Endothelial cell of umbilical vein (primary cell): Measurements from ENCODE around the gene COL18A1. TPM values are rescaled to one million over a fixed set of nuclear protein-coding genes. Genes with fewer than 3 reads are reported as not detected.

Source experiments
- BruUV-seq: library from RNA; stranded (reverse); fragments of 400-500 nt; replicated peaks from 2 replicates; lab custom pipeline; 2021; lab: Mats Ljungman, UMichigan
- CTCF ChIA-PET: fragments of 300-600, 350-600 bp; sonication (Branson Sonifier 250); formaldehyde crosslinking; loops from one replicate; lab custom pipeline; 2021; ENCODE audit warnings: antibody characterized with exemption, inconsistent platforms; lab: Charles Lee
- POLR2A ChIA-PET: fragments of 300-600, 350-600 bp; sonication (Branson Sonifier 250); formaldehyde crosslinking; loops from one replicate; lab custom pipeline; 2021; ENCODE audit warnings: antibody characterized with exemption, inconsistent platforms; lab: Charles Lee
- DNase-seq: peaks from one replicate; pipeline ENCODE4 v3.0.0-alpha.2; 2011; ENCODE audit warnings: low read depth, low spot score
- FAIRE-seq: peaks from 2 replicates; lab custom pipeline; 2011; peaks lifted over from hg19 to GRCh38; lab: Jason Lieb, UNC
- H2AFZ ChIP-seq: 2 replicates; pipeline ENCODE4 v1.6.0; 2012; ENCODE audit warnings: low read depth, low read length, control low read depth, inconsistent platforms
- H3K27ac ChIP-seq: 2 replicates; pipeline ENCODE4 v1.5.1; 2011; ENCODE audit warnings: low read depth, mild to moderate bottlenecking, control low read depth, low read length, moderate library complexity; ENCODE audit not compliant: insufficient read depth
- H3K27me3 ChIP-seq, 2 experiments: 2 replicates each; pipeline versions ENCODE4 v1.6.0 to v1.6.1; 2011; ENCODE audit warnings: low read length in 2 of 2, mixed read lengths in 1 of 2; ENCODE audit not compliant: control insufficient read depth in 2 of 2, insufficient read depth in 2 of 2
- H3K36me3 ChIP-seq, 2 experiments: 2 replicates in 1 of 2; 3 replicates in 1 of 2; pipeline ENCODE4 v1.5.1; 2011; ENCODE audit warnings: low read length in 2 of 2, mild to moderate bottlenecking in 1 of 2, moderate library complexity in 1 of 2; ENCODE audit not compliant: control insufficient read depth in 2 of 2, insufficient read depth in 2 of 2; ENCODE audit errors: extremely low read depth in 1 of 2
- H3K4me1 ChIP-seq: 3 replicates; pipeline ENCODE4 v1.5.1; 2011; ENCODE audit warnings: mild to moderate bottlenecking, low read length; ENCODE audit not compliant: control insufficient read depth, insufficient read depth; ENCODE audit errors: extremely low read depth
- H3K4me2 ChIP-seq: 2 replicates; pipeline ENCODE4 v1.6.1; 2011; ENCODE audit warnings: low read length, control low read depth, mixed read lengths; ENCODE audit not compliant: insufficient read depth
- H3K4me3 ChIP-seq, 3 experiments: fragments of 200-600 bp in 1 of 3; sonication (generic), shearing (Covaris generic) in 1 of 3; replicated peaks in 1 of 3; 2 replicates each; pipeline ENCODE4 v1.5.1; 2011 to 2016; ENCODE audit warnings: control low read depth in 3 of 3, low read length in 3 of 3, mild to moderate bottlenecking in 2 of 3, inconsistent platforms in 1 of 3, low read depth in 1 of 3, moderate library complexity in 1 of 3; ENCODE audit not compliant: insufficient read depth in 1 of 3
- H3K79me2 ChIP-seq: 2 replicates; pipeline ENCODE4 v1.6.0; 2012; ENCODE audit warnings: low read length, inconsistent platforms; ENCODE audit not compliant: control insufficient read depth, insufficient read depth
- H3K9ac ChIP-seq: replicated peaks from 2 replicates; pipeline ENCODE3; 2011; ENCODE audit warnings: low read length, control low read depth; ENCODE audit not compliant: insufficient read depth; ENCODE audit errors: extremely low read depth
- H3K9me1 ChIP-seq: replicated peaks from 3 replicates; pipeline ENCODE4 v1.6.0; 2011; ENCODE audit warnings: mild to moderate bottlenecking, low read length; ENCODE audit not compliant: control insufficient read depth, insufficient read depth; ENCODE audit errors: extremely low read depth
- H3K9me3 ChIP-seq: replicated peaks from 2 replicates; pipeline ENCODE4 v1.5.1; 2012; ENCODE audit warnings: low read length, inconsistent platforms; ENCODE audit not compliant: control insufficient read depth, insufficient read depth
- H4K20me1 ChIP-seq: replicated peaks from 2 replicates; pipeline ENCODE3; 2011; ENCODE audit warnings: mild to moderate bottlenecking, low read length; ENCODE audit not compliant: control insufficient read depth, insufficient read depth; ENCODE audit errors: extremely low read depth
- EZH2 ChIP-seq: IDR thresholded peaks from 2 replicates; pipeline ENCODE4 v1.6.1; 2012; ENCODE audit warnings: borderline replicate concordance, low read depth, mild to moderate bottlenecking, moderate library complexity, low read length, inconsistent platforms; ENCODE audit not compliant: severe bottlenecking
- FOS ChIP-seq: IDR thresholded peaks from 2 replicates; pipeline ENCODE4 v1.6.1; 2011; ENCODE audit warnings: mild to moderate bottlenecking, low read length, moderate library complexity, borderline replicate concordance; ENCODE audit not compliant: insufficient read depth
- GATA2 ChIP-seq: IDR thresholded peaks from 2 replicates; pipeline ENCODE4 v1.7.0; 2011; ENCODE audit warnings: low read depth, mild to moderate bottlenecking, moderate library complexity, mixed read lengths, low read length; ENCODE audit not compliant: insufficient read length, insufficient read depth
- JUN ChIP-seq: IDR thresholded peaks from 2 replicates; pipeline ENCODE4 v1.6.1; 2011; ENCODE audit warnings: borderline replicate concordance, low read depth; ENCODE audit not compliant: insufficient read length, insufficient read depth
- MYC ChIP-seq: IDR thresholded peaks from one replicate; pipeline ENCODE4 v1.6.1; 2011; ENCODE audit warnings: mild to moderate bottlenecking, low read depth, low read length
- POLR2A ChIP-seq: IDR thresholded peaks from 2 replicates; pipeline ENCODE4 v1.6.1; 2012; ENCODE audit warnings: low read depth, mild to moderate bottlenecking, control low read depth, low read length
- POLR2AphosphoS5 ChIP-seq: IDR thresholded peaks from 2 replicates; pipeline ENCODE4 v1.6.1; 2012; ENCODE audit warnings: low read depth, mild to moderate bottlenecking, control low read depth, low read length, moderate library complexity; ENCODE audit not compliant: insufficient read depth
- dilution Hi-C: fragments of 300-500 bp; cut with MboI; formaldehyde crosslinking; loops from one replicate; pipeline ENCODE4 v1.15.0; 2019; ENCODE audit warnings: low sequenced_read_pairs; ENCODE audit not compliant: extremely low pct_ligation_motif_present
- intact Hi-C: fragments of 100-400 bp; cut with micrococcal nuclease; formaldehyde crosslinking; loops from one replicate; pipeline ENCODE4 v1.10.0; 2022
- polyA plus RNA-seq, 4 experiments: library from polyadenylated mRNA; depleted of rRNA in 3 of 4; stranded (reverse) in 3 of 4; unstranded in 1 of 4; fragments of >200 nt; gene quantifications; 2 replicates each; pipeline versions ENCODE4 v1.2.1 to v1.2.3, GENCODE V29; 2011 to 2012; ENCODE audit warnings: missing spikeins in 1 of 4
- total RNA-seq: library from RNA; stranded (reverse); gene quantifications from 2 replicates; pipeline ENCODE4 v1.2.3, GENCODE V29; 2021
- TF ChIP-seq, protein P1 (sequence below), 2 donors: IDR thresholded peaks; 1 replicate in 1 of 2; 2 replicates in 1 of 2; pipeline ENCODE4 v1.5.1; 2011; ENCODE audit warnings: low read length in 2 of 2, mild to moderate bottlenecking in 2 of 2, moderate library complexity in 2 of 2, control low read depth in 1 of 2, inconsistent platforms in 1 of 2, low read depth in 1 of 2; ENCODE audit not compliant: insufficient read depth in 1 of 2; ENCODE audit errors: extremely low read depth in 1 of 2
- TF ChIP-seq, protein P2 (sequence below): IDR thresholded peaks from 2 replicates; pipeline ENCODE4 v1.6.1; 2011; ENCODE audit not compliant: insufficient read depth, insufficient read length

COL18A1 gene
- total and polyA plus RNA-seq, 2 donors (not counting 3 experiments of a cell fraction or from before 2014, with no cell fraction given), result 198 to 252 TPM

DNA sequence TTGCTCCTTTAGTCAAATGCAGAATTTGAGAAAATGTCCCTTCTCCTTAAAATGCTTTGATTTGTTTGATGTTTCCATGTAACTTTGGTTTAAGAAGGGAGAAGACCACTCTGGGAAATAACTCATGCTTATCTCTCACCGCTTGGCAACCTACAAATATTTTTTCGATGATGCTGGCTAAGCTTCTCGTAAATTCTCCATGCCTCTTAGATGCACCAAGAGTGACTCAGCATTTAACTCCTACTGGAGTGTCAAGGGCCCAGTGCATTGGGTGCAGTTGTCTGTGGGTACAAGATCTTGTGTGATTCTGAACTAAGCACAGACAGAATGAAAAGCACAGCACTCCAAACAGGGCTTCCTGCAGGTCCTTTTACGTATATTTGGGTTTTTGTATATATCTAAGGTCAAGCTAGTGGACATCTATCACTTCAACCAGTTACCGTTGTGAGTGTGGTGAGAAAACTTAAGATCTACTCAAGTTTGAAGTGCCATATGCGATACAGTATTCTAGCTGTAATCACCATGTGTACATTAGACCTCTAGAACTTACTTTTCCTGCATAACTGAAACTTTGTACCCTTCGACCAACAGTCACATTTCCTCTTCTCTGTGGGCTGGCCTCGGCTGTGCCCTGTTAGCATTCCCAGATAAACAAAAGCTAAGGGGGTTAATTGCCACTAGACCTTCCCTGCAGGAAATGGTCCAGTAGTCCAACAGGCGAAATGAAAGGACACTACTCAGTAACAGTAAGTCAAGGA, 55.8 kb downstream of the COL18A1 start:
- Histone ChIP-seq H3K4me3 (no peak overlapping the region), H3K4me2 (peak overlapping the region; percentile 21), H4K20me1 (no peaks in the 10 kb centered on the region), H3K9me3 (no peaks in the 10 kb centered on the region), H3K36me3 (peaks cover 0 to 5% of the 10 kb centered on the region in 2 experiments), H3K27me3 (no peaks in the 10 kb centered on the region), H3K4me1 (peaks cover 11% of the 10 kb centered on the region), H3K27ac (peak overlapping the region; percentile 36), H3K9me1 (no peaks in the 10 kb centered on the region), H2AFZ (no peak overlapping the region), H3K9ac (no peak overlapping the region), H3K79me2 (peaks cover 38% of the 10 kb centered on the region)
- TF ChIP-seq, protein P1, sequence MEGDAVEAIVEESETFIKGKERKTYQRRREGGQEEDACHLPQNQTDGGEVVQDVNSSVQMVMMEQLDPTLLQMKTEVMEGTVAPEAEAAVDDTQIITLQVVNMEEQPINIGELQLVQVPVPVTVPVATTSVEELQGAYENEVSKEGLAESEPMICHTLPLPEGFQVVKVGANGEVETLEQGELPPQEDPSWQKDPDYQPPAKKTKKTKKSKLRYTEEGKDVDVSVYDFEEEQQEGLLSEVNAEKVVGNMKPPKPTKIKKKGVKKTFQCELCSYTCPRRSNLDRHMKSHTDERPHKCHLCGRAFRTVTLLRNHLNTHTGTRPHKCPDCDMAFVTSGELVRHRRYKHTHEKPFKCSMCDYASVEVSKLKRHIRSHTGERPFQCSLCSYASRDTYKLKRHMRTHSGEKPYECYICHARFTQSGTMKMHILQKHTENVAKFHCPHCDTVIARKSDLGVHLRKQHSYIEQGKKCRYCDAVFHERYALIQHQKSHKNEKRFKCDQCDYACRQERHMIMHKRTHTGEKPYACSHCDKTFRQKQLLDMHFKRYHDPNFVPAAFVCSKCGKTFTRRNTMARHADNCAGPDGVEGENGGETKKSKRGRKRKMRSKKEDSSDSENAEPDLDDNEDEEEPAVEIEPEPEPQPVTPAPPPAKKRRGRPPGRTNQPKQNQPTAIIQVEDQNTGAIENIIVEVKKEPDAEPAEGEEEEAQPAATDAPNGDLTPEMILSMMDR (IDR thresholded peaks at IDR 0.05; ENCODE audit: extremely low read depth in 1 of 2, insufficient read depth in 1 of 2, low read depth in 1 of 2, low read length in 2 of 2), result no peak
- TF ChIP-seq GATA2 (no peak), POLR2A (no peak), JUN (no peak), EZH2 (no peak), MYC (no peak), POLR2AphosphoS5 (no peak), FOS (no peak)
- TF ChIP-seq, protein P2, sequence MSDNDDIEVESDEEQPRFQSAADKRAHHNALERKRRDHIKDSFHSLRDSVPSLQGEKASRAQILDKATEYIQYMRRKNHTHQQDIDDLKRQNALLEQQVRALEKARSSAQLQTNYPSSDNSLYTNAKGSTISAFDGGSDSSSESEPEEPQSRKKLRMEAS, result no peak
- intact Hi-C loops (no loop called here), dilution Hi-C loops (no loop called here)
- DNase-seq (no peak), FAIRE-seq (peak; percentile 68)
- ChIA-PET POLR2A (no interaction called here), CTCF (interaction anchor here (0.6 to 1.8 kb wide), 4 partner anchors 10 to 152 kb away, joined by 3 to 5 read pairs (median 4); no protein-coding TSS in a partner anchor)
- BruUV-seq, result no TSS peak
